Ovary (tissue), 3 donors: ENCODE results near the gene SNX32.

Experiments used
- EP300 ChIP-seq: sonication (generic); formaldehyde crosslinking; IDR thresholded peaks from one replicate; pipeline ENCODE4 v1.6.1; 2017; ENCODE audit warnings: antibody characterized with exemption
- POLR2A ChIP-seq: fragments of 450-650 bp; IDR thresholded peaks from one replicate; pipeline ENCODE4 v1.6.1; 2017; ENCODE audit warnings: antibody characterized with exemption, mild to moderate bottlenecking, moderate library complexity
- TF ChIP-seq, protein P1 (sequence below), 3 donors: fragments of 450-650 bp in 2 of 3; fragments of 200-600 bp in 1 of 3; IDR thresholded peaks; one replicate each; pipeline versions ENCODE4 v1.5.1 to v1.8.0; 2016 to 2022; ENCODE audit warnings: antibody characterized with exemption in 3 of 3, mild to moderate bottlenecking in 1 of 3
- donor health status: DM: no; HTN: no; CAD: no.

GRCh38 chr11:65894034-65894591, 60.4 kb downstream of the SNX32 start:
- TF ChIP-seq, protein P1, sequence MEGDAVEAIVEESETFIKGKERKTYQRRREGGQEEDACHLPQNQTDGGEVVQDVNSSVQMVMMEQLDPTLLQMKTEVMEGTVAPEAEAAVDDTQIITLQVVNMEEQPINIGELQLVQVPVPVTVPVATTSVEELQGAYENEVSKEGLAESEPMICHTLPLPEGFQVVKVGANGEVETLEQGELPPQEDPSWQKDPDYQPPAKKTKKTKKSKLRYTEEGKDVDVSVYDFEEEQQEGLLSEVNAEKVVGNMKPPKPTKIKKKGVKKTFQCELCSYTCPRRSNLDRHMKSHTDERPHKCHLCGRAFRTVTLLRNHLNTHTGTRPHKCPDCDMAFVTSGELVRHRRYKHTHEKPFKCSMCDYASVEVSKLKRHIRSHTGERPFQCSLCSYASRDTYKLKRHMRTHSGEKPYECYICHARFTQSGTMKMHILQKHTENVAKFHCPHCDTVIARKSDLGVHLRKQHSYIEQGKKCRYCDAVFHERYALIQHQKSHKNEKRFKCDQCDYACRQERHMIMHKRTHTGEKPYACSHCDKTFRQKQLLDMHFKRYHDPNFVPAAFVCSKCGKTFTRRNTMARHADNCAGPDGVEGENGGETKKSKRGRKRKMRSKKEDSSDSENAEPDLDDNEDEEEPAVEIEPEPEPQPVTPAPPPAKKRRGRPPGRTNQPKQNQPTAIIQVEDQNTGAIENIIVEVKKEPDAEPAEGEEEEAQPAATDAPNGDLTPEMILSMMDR (IDR thresholded peaks at IDR 0.05): no peak
- TF ChIP-seq POLR2A (no peak), EP300 (no peak)
